Measurements from ENCODE around the gene RGL1. TPM values are rescaled to one million over a fixed set of nuclear protein-coding genes. Genes with fewer than 3 reads are reported as not detected.

The RGL1 gene
- total and polyA plus RNA-seq, 7 experiments from 2014 or later: 0.90 to 6.2 (median 2.6) TPM

- H3K27ac Mint-ChIP-seq: no peak overlapping the region
- ChIA-PET POLR2A (no interaction called here), CTCF (interaction anchor here (0.7 kb wide), 1 partner anchor 438 kb away, joined by 4 read pairs; no protein-coding TSS in a partner anchor)
Observed at GRCh38 chr1:183926983-183927382, 122.1 kb downstream of the RGL1 start.

GRCh38 chr1:183931646-183932271 is 126.8 kb downstream of the RGL1 start:
- CTCF ChIA-PET: interaction anchor here (0.7 to 3.1 kb wide), 2 partner anchors 16 to 41 kb away, joined by 7 to 9 read pairs; no protein-coding TSS in a partner anchor
- POLR2A ChIA-PET: interaction anchor here (0.6 kb wide), 1 partner anchor 24 kb away, joined by 4 read pairs; no protein-coding TSS in a partner anchor
- Mint-ChIP-seq H3K4me1 (peaks cover 0 to 8% (median 3%) of the 10 kb centered on the region in 7 donors), H3K27me3 (no peaks in the 10 kb centered on the region), H3K9me3 (no peaks in the 10 kb centered on the region), H3K4me3 (no peak overlapping the region), H3K27ac (peak overlapping the region in 1 of 9 donors; percentile 4), H3K36me3 (peaks cover 0 to 7% (median 0%) of the 10 kb centered on the region in 5 donors)
- H3K4me1 ChIP-seq (ENCODE audit: control insufficient read depth in 2 of 2, insufficient read depth in 2 of 2, low read length in 2 of 2): no peaks in the 10 kb centered on the region
- H3K27me3 ChIP-seq (ENCODE audit: control insufficient read depth in 2 of 2, insufficient read depth in 2 of 2, low read length in 2 of 2): no peaks in the 10 kb centered on the region
- DNase-seq: no peak
- ATAC-seq: no peak
- intact Hi-C loops (cut with micrococcal nuclease): no loop called here
- H3K36me3 ChIP-seq (ENCODE audit: control insufficient read depth in 2 of 3, insufficient read depth in 3 of 3, low read length in 3 of 3): no peaks in the 10 kb centered on the region
- H3K9me3 ChIP-seq (ENCODE audit: control insufficient read depth in 2 of 3, low read length in 3 of 3): no peaks in the 10 kb centered on the region
- H3K27ac ChIP-seq (ENCODE audit: low read depth, low read length): no peak overlapping the region
- no peak overlapping the region for H3K4me3 ChIP-seq (ENCODE audit: low read length)

More at GRCh38 chr1:183926983-183927382, 122.1 kb downstream of the RGL1 start:
- Histone ChIP-seq H3K4me1 (ENCODE audit: control insufficient read depth in 2 of 2, insufficient read depth in 2 of 2, low read length in 2 of 2) (no peaks in the 10 kb centered on the region), H3K36me3 (ENCODE audit: control insufficient read depth in 2 of 3, insufficient read depth in 3 of 3, low read length in 3 of 3) (no peaks in the 10 kb centered on the region), H3K9me3 (ENCODE audit: control insufficient read depth in 2 of 3, low read length in 3 of 3) (no peaks in the 10 kb centered on the region), H3K27ac (ENCODE audit: low read depth, low read length) (no peak overlapping the region), H3K27me3 (ENCODE audit: control insufficient read depth in 2 of 2, insufficient read depth in 2 of 2, low read length in 2 of 2) (no peaks in the 10 kb centered on the region), H3K4me3 (ENCODE audit: low read length) (no peak overlapping the region)
- DNase-seq (no peak), ATAC-seq (no peak)
- intact Hi-C loops (cut with micrococcal nuclease): no loop called here
- Mint-ChIP-seq H3K36me3 (peaks cover 5 to 30% (median 13%) of the 10 kb centered on the region in 5 donors), H3K4me1 (peaks cover 0 to 3% (median 0%) of the 10 kb centered on the region in 7 donors), H3K4me3 (no peak overlapping the region), H3K27me3 (no peaks in the 10 kb centered on the region), H3K9me3 (peaks cover 0 to 4% (median 0%) of the 10 kb centered on the region in 11 donors)

GRCh38 chr1:183932412-183932811 is 127.5 kb downstream of the RGL1 start:
- Mint-ChIP-seq H3K27me3 (no peaks in the 10 kb centered on the region), H3K36me3 (no peaks in the 10 kb centered on the region), H3K4me1 (peaks cover 0 to 8% (median 3%) of the 10 kb centered on the region in 7 donors), H3K9me3 (no peaks in the 10 kb centered on the region), H3K4me3 (no peak overlapping the region), H3K27ac (no peak overlapping the region)
- H3K4me1 ChIP-seq (ENCODE audit: control insufficient read depth in 2 of 2, insufficient read depth in 2 of 2, low read length in 2 of 2): no peaks in the 10 kb centered on the region
- CTCF ChIA-PET: interaction anchor here (3.1 kb wide), 1 partner anchor 16 kb away, joined by 9 read pairs; no protein-coding TSS in a partner anchor
- intact Hi-C loops (cut with micrococcal nuclease): no loop called here
- no peaks in the 10 kb centered on the region for H3K27me3 ChIP-seq (ENCODE audit: control insufficient read depth in 2 of 2, insufficient read depth in 2 of 2, low read length in 2 of 2)
- no peak overlapping the region for H3K4me3 ChIP-seq (ENCODE audit: low read length)
- H3K27ac ChIP-seq (ENCODE audit: low read depth, low read length): no peak overlapping the region
- POLR2A ChIA-PET: interaction anchor here (0.6 kb wide), 1 partner anchor 23 kb away, joined by 4 read pairs; no protein-coding TSS in a partner anchor
- no peaks in the 10 kb centered on the region for H3K36me3 ChIP-seq (ENCODE audit: control insufficient read depth in 2 of 3, insufficient read depth in 3 of 3, low read length in 3 of 3)
- ATAC-seq (no peak), DNase-seq (no peak)
- no peaks in the 10 kb centered on the region for H3K9me3 ChIP-seq (ENCODE audit: control insufficient read depth in 2 of 3, low read length in 3 of 3)

- H3K36me3 ChIP-seq (ENCODE audit: control insufficient read depth in 2 of 3, insufficient read depth in 3 of 3, low read length in 3 of 3): no peaks in the 10 kb centered on the region
- H3K36me3 Mint-ChIP-seq: peaks cover 0 to 2% (median 0%) of the 10 kb centered on the region in 5 donors
- no peaks in the 10 kb centered on the region for H3K9me3 Mint-ChIP-seq
- H3K4me3 Mint-ChIP-seq: no peak overlapping the region
- H3K9me3 ChIP-seq (ENCODE audit: control insufficient read depth in 2 of 3, low read length in 3 of 3): no peaks in the 10 kb centered on the region
- no peak overlapping the region for H3K4me3 ChIP-seq (ENCODE audit: low read length)
- ChIA-PET POLR2A (no interaction called here), CTCF (interaction anchor here (3.1 kb wide), 1 partner anchor 18 kb away, joined by 9 read pairs; no protein-coding TSS in a partner anchor)
- H3K27ac ChIP-seq (ENCODE audit: low read depth, low read length): no peak overlapping the region
- H3K4me1 ChIP-seq (ENCODE audit: control insufficient read depth in 2 of 2, insufficient read depth in 2 of 2, low read length in 2 of 2): no peaks in the 10 kb centered on the region
- no peak for DNase-seq
- intact Hi-C loops (cut with micrococcal nuclease): no loop called here
- peaks cover 0 to 8% (median 3%) of the 10 kb centered on the region in 7 donors for H3K4me1 Mint-ChIP-seq
- H3K27ac Mint-ChIP-seq: no peak overlapping the region
- H3K27me3 Mint-ChIP-seq: no peaks in the 10 kb centered on the region
- H3K27me3 ChIP-seq (ENCODE audit: control insufficient read depth in 2 of 2, insufficient read depth in 2 of 2, low read length in 2 of 2): no peaks in the 10 kb centered on the region
- ATAC-seq: no peak
Observed at GRCh38 chr1:183933528-183934179, 128.7 kb downstream of the RGL1 start.

GRCh38 chr1:183934314-183934713 is 129.4 kb downstream of the RGL1 start:
- Histone ChIP-seq H3K36me3 (ENCODE audit: control insufficient read depth in 2 of 3, insufficient read depth in 3 of 3, low read length in 3 of 3) (no peaks in the 10 kb centered on the region), H3K27me3 (ENCODE audit: control insufficient read depth in 2 of 2, insufficient read depth in 2 of 2, low read length in 2 of 2) (no peaks in the 10 kb centered on the region), H3K4me1 (ENCODE audit: control insufficient read depth in 2 of 2, insufficient read depth in 2 of 2, low read length in 2 of 2) (no peaks in the 10 kb centered on the region), H3K9me3 (ENCODE audit: control insufficient read depth in 2 of 3, low read length in 3 of 3) (no peaks in the 10 kb centered on the region), H3K27ac (ENCODE audit: low read depth, low read length) (no peak overlapping the region), H3K4me3 (ENCODE audit: low read length) (no peak overlapping the region)
- DNase-seq (no peak), ATAC-seq (no peak)
- CTCF ChIA-PET: interaction anchor here (3.1 kb wide), 1 partner anchor 18 kb away, joined by 9 read pairs; no protein-coding TSS in a partner anchor
- no peaks in the 10 kb centered on the region for H3K9me3 Mint-ChIP-seq
- H3K4me1 Mint-ChIP-seq: peaks cover 0 to 8% (median 3%) of the 10 kb centered on the region in 7 donors
- H3K4me3 Mint-ChIP-seq: no peak overlapping the region
- H3K36me3 Mint-ChIP-seq: peaks cover 0 to 2% (median 0%) of the 10 kb centered on the region in 5 donors
- no peak overlapping the region for H3K27ac Mint-ChIP-seq
- intact Hi-C loops (cut with micrococcal nuclease): no loop called here
- POLR2A ChIA-PET: no interaction called here
- H3K27me3 Mint-ChIP-seq: no peaks in the 10 kb centered on the region

- Histone ChIP-seq H3K9me3 (ENCODE audit: control insufficient read depth in 2 of 3, low read length in 3 of 3) (no peaks in the 10 kb centered on the region), H3K27ac (ENCODE audit: low read depth, low read length) (no peak overlapping the region), H3K36me3 (ENCODE audit: control insufficient read depth in 2 of 3, insufficient read depth in 3 of 3, low read length in 3 of 3) (no peaks in the 10 kb centered on the region), H3K27me3 (ENCODE audit: control insufficient read depth in 2 of 2, insufficient read depth in 2 of 2, low read length in 2 of 2) (no peaks in the 10 kb centered on the region), H3K4me3 (ENCODE audit: low read length) (no peak overlapping the region), H3K4me1 (ENCODE audit: control insufficient read depth in 2 of 2, insufficient read depth in 2 of 2, low read length in 2 of 2) (no peaks in the 10 kb centered on the region)
- ATAC-seq (no peak), DNase-seq (no peak)
- peaks cover 0 to 4% (median 0%) of the 10 kb centered on the region in 11 donors for H3K9me3 Mint-ChIP-seq
- H3K27me3 Mint-ChIP-seq: peaks cover 0 to 4% (median 0%) of the 10 kb centered on the region in 5 donors
- H3K36me3 Mint-ChIP-seq: peaks cover 0 to 2% (median 0%) of the 10 kb centered on the region in 5 donors
- H3K4me1 Mint-ChIP-seq: peaks cover 0 to 8% (median 0%) of the 10 kb centered on the region in 7 donors
- H3K27ac Mint-ChIP-seq: peak overlapping the region in 1 of 9 donors; percentile 58
- ChIA-PET CTCF (no interaction called here), POLR2A (no interaction called here)
- H3K4me3 Mint-ChIP-seq: no peak overlapping the region
- intact Hi-C loops (cut with micrococcal nuclease): no loop called here
Observed at GRCh38 chr1:183936009-183936408, 131.1 kb downstream of the RGL1 start.

Measured in naive thymus-derived CD4-positive, alpha-beta T cell (primary cell).